Stimulated activated CD4-positive, alpha-beta T cell treated with anti-CD3 and anti-CD28 coated beads, Interleukin-2, amount 100 ng/mL, for 48 hours (primary cell): ENCODE data around the gene PUM2.

Source experiments
- DNase-seq, 2 donors: peaks; one replicate each; pipeline ENCODE4 v3.0.0-alpha.2; 2020

The PUM2 gene

DNA sequence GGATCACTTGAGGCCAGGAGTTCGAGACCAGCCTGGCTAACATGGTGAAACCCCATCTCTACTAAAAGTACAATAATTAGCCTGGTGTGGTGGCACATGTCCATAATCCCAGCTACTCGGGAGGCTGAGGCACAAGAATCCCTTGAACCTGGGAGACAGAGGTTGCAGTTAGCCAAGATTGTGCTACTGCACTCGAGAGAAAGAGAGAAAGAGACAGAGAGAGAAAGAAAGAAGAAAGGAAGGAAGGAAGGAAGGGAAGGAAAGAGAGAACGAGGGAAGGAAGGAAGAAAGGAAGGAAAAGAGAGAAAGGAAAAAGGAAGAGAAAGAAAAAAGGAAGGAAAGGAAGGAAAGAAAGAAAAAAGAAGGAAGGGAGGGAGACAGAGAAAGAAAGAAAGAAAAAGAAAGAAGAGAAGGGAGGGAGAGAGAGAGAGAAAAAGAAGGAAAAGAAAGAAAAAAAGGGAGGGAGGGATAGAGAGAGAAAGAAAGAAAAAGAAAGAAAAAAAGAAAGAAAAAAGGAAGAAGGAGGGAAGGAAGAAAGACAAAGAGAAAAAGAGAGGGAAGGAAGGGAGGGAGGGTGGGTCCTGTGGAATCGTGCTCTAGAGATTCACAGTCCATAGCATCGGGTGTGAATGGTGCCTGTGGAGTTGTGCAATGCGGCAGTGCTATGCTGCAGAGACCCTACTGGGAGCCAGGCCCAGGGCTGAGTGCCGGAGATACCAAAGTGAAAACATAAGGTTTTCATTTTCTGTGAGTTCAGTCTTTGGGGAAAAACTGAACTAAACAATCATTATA lies 121.1 kb downstream of the PUM2 start:
- no peak for DNase-seq

GRCh38 chr2:20227894-20228505 lies 122.6 kb downstream of the PUM2 start:
- DNase-seq = no peak

GRCh38 chr2:20226152-20226545 lies 124.5 kb downstream of the PUM2 start:
- no peak for DNase-seq

- DNase-seq = peak; percentile 23 to 32
Measured at GRCh38 chr2:20225294-20226151, 125.1 kb downstream of the PUM2 start.

DNA sequence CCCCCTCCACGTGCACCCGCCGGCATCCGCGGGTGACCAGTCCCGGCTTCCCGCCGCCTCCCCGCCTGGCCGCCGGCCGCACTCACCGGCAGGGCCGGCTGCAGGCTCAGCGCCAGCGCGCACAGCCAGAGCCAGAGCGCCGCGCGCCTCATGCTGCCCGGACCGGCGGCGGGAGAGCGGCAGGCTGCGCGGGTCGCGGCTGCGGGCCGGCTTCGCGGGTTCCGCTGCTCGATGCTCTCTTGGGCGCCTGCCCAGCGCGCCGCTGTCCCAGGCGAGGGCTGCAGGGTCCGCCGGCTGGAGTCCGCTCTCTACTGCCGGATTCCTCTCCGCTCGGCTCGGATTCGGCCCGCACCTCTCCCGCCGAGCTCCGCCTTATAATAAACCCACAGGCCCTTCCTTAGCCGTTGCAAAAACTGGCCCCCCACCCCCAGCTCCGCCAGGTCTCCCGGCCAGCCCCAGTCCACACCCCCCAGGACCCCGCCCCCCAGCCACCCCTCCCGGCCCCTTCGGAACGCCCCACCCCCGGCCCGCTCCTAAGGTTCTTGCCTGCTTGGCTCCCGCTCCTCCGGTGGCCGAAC lies 125.8 kb downstream of the PUM2 start, which contains the start of gene SDC1:
SDC1 (minus strand) TSS at position 415 of the 578 bp plus-strand sequence; CDS start at position 152, 263 bp downstream.
- DNase-seq = no peak

DNA sequence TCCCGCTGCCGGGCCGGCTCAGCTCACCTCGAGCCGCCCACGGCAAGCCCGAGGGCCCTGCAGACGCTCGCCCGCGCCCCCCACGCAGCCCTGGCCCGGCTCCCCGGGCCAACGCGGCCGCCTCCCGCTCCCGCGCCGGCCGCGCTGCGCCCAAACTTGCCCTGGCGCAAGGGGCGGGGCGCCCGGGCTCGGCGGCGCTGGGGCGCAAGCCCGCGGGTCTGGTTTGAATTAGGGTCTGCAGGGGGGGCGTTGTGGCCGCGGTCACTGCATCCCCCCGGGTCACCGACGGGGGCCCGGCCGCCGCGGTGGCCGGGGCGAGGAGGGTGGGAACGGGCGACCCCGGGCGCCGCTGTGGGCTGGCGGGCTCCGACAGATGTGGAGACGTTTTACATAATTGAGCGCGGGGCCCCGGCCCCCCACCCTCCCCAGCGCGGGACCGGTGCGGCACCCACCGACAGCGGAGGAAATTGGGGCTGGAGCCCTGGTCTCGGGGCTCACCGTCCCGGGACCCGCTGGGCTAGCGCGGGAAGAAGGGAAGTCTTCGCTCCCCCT lies 126.4 kb downstream of the PUM2 start:
- no peak for DNase-seq

- DNase-seq = no peak
Measured at GRCh38 chr2:20223407-20224163, 127.1 kb downstream of the PUM2 start.

- no peak for DNase-seq
Measured at GRCh38 chr2:20222769-20223406, 127.8 kb downstream of the PUM2 start.

GRCh38 chr2:20222014-20222768 lies 128.5 kb downstream of the PUM2 start:
- no peak for DNase-seq

GRCh38 chr2:20221555-20221973 lies 129.1 kb downstream of the PUM2 start:
- DNase-seq = no peak

DNA sequence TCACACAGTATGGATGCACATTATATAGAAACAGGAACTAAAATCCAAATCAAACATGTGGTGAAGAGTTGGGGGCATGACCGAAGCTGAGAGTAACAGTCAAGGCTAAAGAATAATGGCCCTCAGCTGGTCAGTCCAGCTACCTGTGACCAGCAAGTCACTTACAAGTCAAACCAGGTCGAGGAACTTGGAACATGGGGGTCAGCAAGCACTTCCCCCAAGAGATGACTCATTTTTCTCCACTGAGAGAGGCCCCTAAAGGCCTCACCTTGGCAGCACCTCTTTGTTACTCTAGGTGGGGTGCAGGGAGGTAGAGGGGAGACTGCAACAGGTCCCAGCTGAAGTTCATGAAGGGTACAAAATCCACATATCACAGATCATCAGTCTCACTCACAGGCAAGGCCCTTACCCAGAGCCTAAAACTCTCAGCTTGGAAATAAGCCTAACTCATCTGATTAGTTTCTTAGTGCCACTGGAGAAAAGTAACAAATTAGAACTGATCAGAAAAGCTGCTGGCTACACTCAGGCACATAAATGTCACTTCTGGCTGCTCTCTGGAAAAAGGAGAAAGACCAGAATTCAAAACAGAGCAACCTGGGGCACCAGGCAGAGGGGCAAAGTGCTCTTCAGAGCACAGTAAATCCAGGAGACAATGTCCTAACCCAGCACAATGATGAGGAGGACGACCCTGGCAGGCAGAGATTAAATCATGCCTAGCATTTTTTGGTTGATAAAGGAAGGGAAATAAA lies 129.7 kb downstream of the PUM2 start:
- DNase-seq = no peak

- no peak for DNase-seq
Measured at GRCh38 chr2:20219763-20220380, 130.8 kb downstream of the PUM2 start.

- DNase-seq = no peak
Measured at GRCh38 chr2:20218331-20219320, 132.0 kb downstream of the PUM2 start.

DNA sequence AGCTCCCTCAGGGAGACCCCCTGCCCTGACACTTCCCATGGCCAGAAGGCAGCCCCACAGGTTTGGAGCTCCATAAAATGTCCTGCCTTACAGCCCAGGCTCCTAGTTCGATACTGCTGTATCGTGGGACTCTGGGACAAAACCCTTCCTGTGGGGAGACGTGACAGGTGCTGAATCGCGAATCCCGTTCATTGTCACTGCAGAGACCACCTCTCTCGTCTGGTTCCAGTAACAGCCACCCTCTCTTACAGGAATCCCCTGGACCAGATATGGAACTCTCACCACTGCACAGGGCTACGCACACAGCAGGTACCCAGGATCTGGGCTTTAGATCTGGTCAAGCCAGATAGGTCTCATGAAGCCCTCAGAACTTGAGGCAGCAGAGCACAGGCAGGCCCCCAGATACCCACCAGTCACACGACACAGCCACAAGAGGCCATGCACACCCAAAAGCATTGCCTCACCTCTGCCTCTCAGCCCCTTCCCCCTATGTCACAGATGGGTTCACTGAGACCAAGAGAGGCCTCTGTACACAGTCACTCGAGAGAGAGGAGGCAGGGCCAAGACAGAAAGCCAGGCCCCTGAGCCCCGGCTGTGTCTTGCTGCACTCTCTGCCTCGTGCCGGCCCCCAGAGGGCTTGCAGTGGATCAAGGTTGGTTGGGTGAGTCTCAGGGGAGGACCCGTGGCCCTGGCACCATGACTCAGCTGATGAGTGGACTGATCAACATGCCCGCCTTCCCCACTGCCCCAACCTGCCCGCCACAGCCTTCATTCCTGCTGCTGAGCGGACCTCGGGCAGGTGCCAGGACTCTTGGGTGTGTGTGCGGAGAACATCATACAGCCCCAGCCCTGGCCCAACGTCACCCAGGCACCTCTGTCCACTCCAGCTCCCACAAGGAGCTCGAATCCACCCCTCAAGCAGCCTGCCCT lies 133.3 kb downstream of the PUM2 start:
- DNase-seq = no peak

- no peak for DNase-seq
Measured at GRCh38 chr2:20216130-20217025, 134.3 kb downstream of the PUM2 start.
